ENCODE measurements around the gene ADGRA3. TPM values are rescaled to one million over a fixed set of nuclear protein-coding genes. Genes with fewer than 3 reads are reported as not detected.

The ADGRA3 gene
- polyA plus RNA-seq, 1 of the 3 experiments (the other 2 are of a cell fraction) = 11.8 TPM

DNA sequence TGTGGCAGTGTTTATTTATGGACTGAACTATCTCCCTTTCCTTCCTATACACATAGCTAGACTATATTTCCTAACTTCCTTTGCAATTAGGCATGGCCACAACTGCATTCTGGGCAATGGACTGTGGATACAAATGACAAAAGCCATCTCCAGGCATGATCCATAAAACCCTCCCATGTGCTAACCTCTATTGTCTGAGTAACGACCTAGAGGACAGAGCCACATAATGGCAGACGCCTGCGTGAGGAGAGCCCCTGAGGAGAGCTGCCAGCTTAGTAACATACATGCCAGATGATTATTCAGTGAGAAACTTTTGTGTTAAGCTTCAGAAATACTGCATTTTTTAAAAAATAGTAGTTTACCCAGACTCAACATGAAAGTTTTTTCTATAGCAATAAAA lies 142.9 kb downstream of the ADGRA3 start:
- Histone ChIP-seq H3K27ac (ENCODE audit: low read depth in 2 of 2, low read length in 1 of 2) (no peak overlapping the region), H3K9ac (no peak overlapping the region), H2AFZ (ENCODE audit: low read depth) (no peak overlapping the region), H3K79me2 (ENCODE audit: insufficient read depth) (no peaks in the 10 kb centered on the region), H3K27me3 (ENCODE audit: insufficient read depth) (no peaks in the 10 kb centered on the region), H3K4me1 (ENCODE audit: control insufficient read depth in 1 of 2, insufficient read depth in 2 of 2, low read depth in 1 of 2, low read length in 1 of 2) (no peaks in the 10 kb centered on the region), H4K20me1 (ENCODE audit: insufficient read depth) (no peaks in the 10 kb centered on the region), H3K4me3 (ENCODE audit: low read depth in 2 of 2, low read length in 1 of 2) (no peak overlapping the region), H3K36me3 (replicated peaks in 1 of 2; ENCODE audit: control insufficient read depth in 1 of 2, insufficient read depth in 2 of 2, low read length in 1 of 2) (peaks cover 0 to 4% of the 10 kb centered on the region in 2 experiments), H3K9me2 (no peaks in the 10 kb centered on the region), H3F3A (replicated peaks; ENCODE audit: insufficient read depth) (no peaks in the 10 kb centered on the region), H3K9me3 (no peaks in the 10 kb centered on the region), H3K4me2 (no peak overlapping the region)
- DNase-seq = no peak
- ChIA-PET CTCF (interaction anchor here (2.9 kb wide), 1 partner anchor 16 kb away, joined by 11 read pairs; no protein-coding TSS in a partner anchor), POLR2A (no interaction called here)
- 78% methylated on average over 3 of the region's 3 CpGs for WGBS (ENCODE audit: low lambda C conversion rate)
- TF ChIP-seq CHD2 (IDR thresholded peaks at IDR 0.05; ENCODE audit: low read length, partially characterized antibody) (no peak), RAD21 (IDR thresholded peaks at IDR 0.05; ENCODE audit: low read length) (no peak), ELF1 (IDR thresholded peaks at IDR 0.05) (no peak), GATA2 (CRISPR knock-in tag; IDR thresholded peaks at IDR 0.05) (no peak), RFX5 (IDR thresholded peaks at IDR 0.05; ENCODE audit: low read length) (no peak), NFIC (IDR thresholded peaks at IDR 0.05; ENCODE audit: borderline replicate concordance) (no peak), JUND (IDR thresholded peaks at IDR 0.05) (no peak), MEF2A (IDR thresholded peaks at IDR 0.05; ENCODE audit: borderline replicate concordance, low read depth) (no peak), TAF1 (IDR thresholded peaks at IDR 0.05; ENCODE audit: borderline replicate concordance, low read depth, low read length) (no peak)
- TF ChIP-seq, protein P1, sequence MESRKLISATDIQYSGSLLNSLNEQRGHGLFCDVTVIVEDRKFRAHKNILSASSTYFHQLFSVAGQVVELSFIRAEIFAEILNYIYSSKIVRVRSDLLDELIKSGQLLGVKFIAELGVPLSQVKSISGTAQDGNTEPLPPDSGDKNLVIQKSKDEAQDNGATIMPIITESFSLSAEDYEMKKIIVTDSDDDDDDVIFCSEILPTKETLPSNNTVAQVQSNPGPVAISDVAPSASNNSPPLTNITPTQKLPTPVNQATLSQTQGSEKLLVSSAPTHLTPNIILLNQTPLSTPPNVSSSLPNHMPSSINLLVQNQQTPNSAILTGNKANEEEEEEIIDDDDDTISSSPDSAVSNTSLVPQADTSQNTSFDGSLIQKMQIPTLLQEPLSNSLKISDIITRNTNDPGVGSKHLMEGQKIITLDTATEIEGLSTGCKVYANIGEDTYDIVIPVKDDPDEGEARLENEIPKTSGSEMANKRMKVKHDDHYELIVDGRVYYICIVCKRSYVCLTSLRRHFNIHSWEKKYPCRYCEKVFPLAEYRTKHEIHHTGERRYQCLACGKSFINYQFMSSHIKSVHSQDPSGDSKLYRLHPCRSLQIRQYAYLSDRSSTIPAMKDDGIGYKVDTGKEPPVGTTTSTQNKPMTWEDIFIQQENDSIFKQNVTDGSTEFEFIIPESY (IDR thresholded peaks at IDR 0.05; ENCODE audit: borderline replicate concordance, low read depth) = no peak
- TF ChIP-seq, protein P2, sequence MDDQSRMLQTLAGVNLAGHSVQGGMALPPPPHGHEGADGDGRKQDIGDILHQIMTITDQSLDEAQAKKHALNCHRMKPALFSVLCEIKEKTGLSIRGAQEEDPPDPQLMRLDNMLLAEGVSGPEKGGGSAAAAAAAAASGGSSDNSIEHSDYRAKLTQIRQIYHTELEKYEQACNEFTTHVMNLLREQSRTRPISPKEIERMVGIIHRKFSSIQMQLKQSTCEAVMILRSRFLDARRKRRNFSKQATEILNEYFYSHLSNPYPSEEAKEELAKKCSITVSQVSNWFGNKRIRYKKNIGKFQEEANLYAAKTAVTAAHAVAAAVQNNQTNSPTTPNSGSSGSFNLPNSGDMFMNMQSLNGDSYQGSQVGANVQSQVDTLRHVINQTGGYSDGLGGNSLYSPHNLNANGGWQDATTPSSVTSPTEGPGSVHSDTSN (IDR thresholded peaks at IDR 0.05) = no peak
- TF ChIP-seq, protein P3, sequence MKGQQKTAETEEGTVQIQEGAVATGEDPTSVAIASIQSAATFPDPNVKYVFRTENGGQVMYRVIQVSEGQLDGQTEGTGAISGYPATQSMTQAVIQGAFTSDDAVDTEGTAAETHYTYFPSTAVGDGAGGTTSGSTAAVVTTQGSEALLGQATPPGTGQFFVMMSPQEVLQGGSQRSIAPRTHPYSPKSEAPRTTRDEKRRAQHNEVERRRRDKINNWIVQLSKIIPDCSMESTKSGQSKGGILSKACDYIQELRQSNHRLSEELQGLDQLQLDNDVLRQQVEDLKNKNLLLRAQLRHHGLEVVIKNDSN (IDR thresholded peaks at IDR 0.05; ENCODE audit: borderline replicate concordance, low read depth) = no peak
- TF ChIP-seq, protein P4, sequence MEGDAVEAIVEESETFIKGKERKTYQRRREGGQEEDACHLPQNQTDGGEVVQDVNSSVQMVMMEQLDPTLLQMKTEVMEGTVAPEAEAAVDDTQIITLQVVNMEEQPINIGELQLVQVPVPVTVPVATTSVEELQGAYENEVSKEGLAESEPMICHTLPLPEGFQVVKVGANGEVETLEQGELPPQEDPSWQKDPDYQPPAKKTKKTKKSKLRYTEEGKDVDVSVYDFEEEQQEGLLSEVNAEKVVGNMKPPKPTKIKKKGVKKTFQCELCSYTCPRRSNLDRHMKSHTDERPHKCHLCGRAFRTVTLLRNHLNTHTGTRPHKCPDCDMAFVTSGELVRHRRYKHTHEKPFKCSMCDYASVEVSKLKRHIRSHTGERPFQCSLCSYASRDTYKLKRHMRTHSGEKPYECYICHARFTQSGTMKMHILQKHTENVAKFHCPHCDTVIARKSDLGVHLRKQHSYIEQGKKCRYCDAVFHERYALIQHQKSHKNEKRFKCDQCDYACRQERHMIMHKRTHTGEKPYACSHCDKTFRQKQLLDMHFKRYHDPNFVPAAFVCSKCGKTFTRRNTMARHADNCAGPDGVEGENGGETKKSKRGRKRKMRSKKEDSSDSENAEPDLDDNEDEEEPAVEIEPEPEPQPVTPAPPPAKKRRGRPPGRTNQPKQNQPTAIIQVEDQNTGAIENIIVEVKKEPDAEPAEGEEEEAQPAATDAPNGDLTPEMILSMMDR (IDR thresholded peaks at IDR 0.05) = no peak
